ENCODE measurements around the gene DBNDD1. TPM values are rescaled to one million over a fixed set of nuclear protein-coding genes. Genes with fewer than 3 reads are reported as not detected.

Gene DBNDD1
- total RNA-seq, 1 experiment from 2014 or later = 60.2 TPM

- RAD21 ChIA-PET (ENCODE audit: low non-redundant PET in 1 of 2, low total read pairs in 2 of 2, uncharacterized antibody in 2 of 2, unreplicated experiment in 2 of 2) = no interaction called here
These were observed 49.4 kb downstream of the DBNDD1 start for GRCh38 chr16:89969741-89970410.

More at GRCh38 chr16:89969741-89970410, 49.4 kb downstream of the DBNDD1 start:
- POLR2A ChIA-PET = no interaction called here
- H4K20me1 ChIP-seq (ENCODE audit: insufficient read depth) = no peaks in the 10 kb centered on the region
- TF ChIP-seq POLR2A (IDR thresholded peaks at IDR 0.05; ENCODE audit: borderline replicate concordance, extremely low read depth, insufficient read depth, insufficient read length) (no peak), EZH2phosphoT487 (IDR thresholded peaks at IDR 0.05; ENCODE audit: borderline replicate concordance) (no peak), REST (IDR thresholded peaks at IDR 0.05; ENCODE audit: low read depth) (no peak), ZFX (IDR thresholded peaks at IDR 0.05) (no peak), MAX (IDR thresholded peaks at IDR 0.05) (no peak), CTCF (IDR thresholded peaks at IDR 0.05 in 2 of 3, conservative IDR thresholded peaks at IDR 0.05 in 1 of 3; ENCODE audit: borderline replicate concordance in 1 of 3, insufficient read depth in 1 of 3, low read depth in 2 of 3, low read length in 2 of 3) (no peak), YY1 (IDR thresholded peaks at IDR 0.05; ENCODE audit: extremely low read depth, insufficient replicate concordance, low read depth, low read length) (no peak), SRF (IDR thresholded peaks at IDR 0.05; ENCODE audit: low read depth) (no peak), ATF3 (IDR thresholded peaks at IDR 0.05) (no peak), TCF7L2 (IDR thresholded peaks at IDR 0.05; ENCODE audit: borderline replicate concordance, extremely low read depth, insufficient read depth, insufficient read length) (no peak), CBX3 (IDR thresholded peaks at IDR 0.05; ENCODE audit: low read depth) (no peak), SIN3A (IDR thresholded peaks at IDR 0.05; ENCODE audit: low read depth) (no peak), RAD21 (IDR thresholded peaks at IDR 0.05; ENCODE audit: low read depth) (no peak), FOSL1 (IDR thresholded peaks at IDR 0.05; ENCODE audit: low read depth) (no peak), EZH2 (IDR thresholded peaks at IDR 0.05) (no peak), SP1 (IDR thresholded peaks at IDR 0.05; ENCODE audit: low read depth) (no peak), EGR1 (IDR thresholded peaks at IDR 0.05; ENCODE audit: low read depth) (no peak), ZNF274 (IDR thresholded peaks at IDR 0.05; ENCODE audit: low read depth, low read length) (no peak), ZBTB33 (IDR thresholded peaks at IDR 0.05; ENCODE audit: extremely low read depth, insufficient replicate concordance, low read length) (no peak)
- BruUV-seq (replicated peaks) = no TSS peak
- ATAC-seq (no peak), DNase-seq (ENCODE audit: low read depth, low spot score) (no peak)
- H3K27me3 ChIP-seq (ENCODE audit: insufficient read depth, low read length) = no peaks in the 10 kb centered on the region
- intact Hi-C loops (cut with micrococcal nuclease) = no loop called here
- CTCF ChIA-PET = no interaction called here
- H3K9me3 ChIP-seq (ENCODE audit: control insufficient read depth in 1 of 2, insufficient read depth in 1 of 2, low read depth in 1 of 2, low read length in 2 of 2) = no peaks in the 10 kb centered on the region; a peak in 1 of 4 replicates
- no peak overlapping the region for H3K4me3 ChIP-seq (replicated peaks in 1 of 2; ENCODE audit: low read depth in 1 of 2, low read length in 2 of 2)
- no peak overlapping the region for H3K9ac ChIP-seq (ENCODE audit: low read length)
- H3K36me3 ChIP-seq (ENCODE audit: control insufficient read depth in 1 of 2, insufficient read depth in 2 of 2, low read length in 2 of 2) = peaks cover 2 to 5% of the 10 kb centered on the region in 2 experiments; a peak in 2 of 4 replicates
- H3K4me2 ChIP-seq (ENCODE audit: low read length) = no peak overlapping the region
- peaks cover 22% of the 10 kb centered on the region for H3K79me2 ChIP-seq (ENCODE audit: insufficient read depth, low read length)
- H3K4me1 ChIP-seq (ENCODE audit: control insufficient read depth in 1 of 2, insufficient read depth in 2 of 2, low read length in 2 of 2) = peaks cover 11 to 21% of the 10 kb centered on the region in 2 experiments; a peak in 3 of 4 replicates
- H2AFZ ChIP-seq (ENCODE audit: low read depth, low read length, poor library complexity, severe bottlenecking) = no peak overlapping the region
- no peak overlapping the region for H3K27ac ChIP-seq (ENCODE audit: low read depth, low read length)
- no peaks in the 10 kb centered on the region for H3K9me2 ChIP-seq (ENCODE audit: insufficient read depth)
